Measurements from ENCODE around the gene ARRDC4. TPM values are rescaled to one million over a fixed set of nuclear protein-coding genes. Genes with fewer than 3 reads are reported as not detected.

The ARRDC4 gene
- total and polyA plus RNA-seq, 2 of the 8 experiments (the other 6 are each of a cell fraction or from before 2014, with no cell fraction given): 3.5 to 3.8 TPM

DNA sequence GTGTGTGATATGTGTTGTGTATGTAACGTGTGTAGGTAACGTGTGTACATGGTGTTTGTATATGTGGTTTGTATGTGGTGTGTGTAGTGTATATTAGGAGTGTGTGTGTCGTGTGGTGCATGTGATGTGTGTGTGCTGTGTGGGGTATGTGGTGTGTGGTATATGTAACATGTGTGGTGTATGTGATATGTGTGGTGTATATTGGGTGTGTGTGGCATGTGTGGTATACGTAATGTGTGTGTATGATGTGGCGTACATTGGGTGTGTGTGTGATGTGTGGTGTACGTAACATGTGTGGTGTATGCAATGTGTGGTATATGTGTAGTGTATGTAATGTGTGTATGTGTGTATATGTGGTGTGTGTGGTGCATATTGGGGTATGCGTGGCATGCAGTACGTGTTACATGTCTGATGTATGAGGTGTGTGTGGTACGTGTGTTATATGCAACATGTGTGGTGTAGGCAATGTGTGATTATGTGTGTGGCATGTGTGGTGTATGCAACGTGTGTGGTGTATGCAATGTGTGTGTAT lies 41.2 kb downstream of the ARRDC4 start (continued):
- TF ChIP-seq KDM5A (IDR thresholded peaks at IDR 0.05; ENCODE audit: low read length) (no peak), SP1 (IDR thresholded peaks at IDR 0.05; ENCODE audit: low read depth, low read length) (no peak), MAFK (IDR thresholded peaks at IDR 0.05; ENCODE audit: low read depth, low read length) (no peak), ZNF274 (IDR thresholded peaks at IDR 0.05; ENCODE audit: borderline replicate concordance, extremely low read depth, low read length) (no peak), GTF2F1 (IDR thresholded peaks at IDR 0.05; ENCODE audit: borderline replicate concordance, low read depth, low read length) (no peak), CBX8 (IDR thresholded peaks at IDR 0.05; ENCODE audit: borderline replicate concordance, low read depth, low read length) (no peak)

Data from H1 (cell line).